Body of pancreas (tissue), 4 donors: Measurements from ENCODE around the gene CCSER2. TPM values are rescaled to one million over a fixed set of nuclear protein-coding genes. Genes with fewer than 3 reads are reported as not detected.

Experiments used
- ATAC-seq: fragments of 150-250 bp; one replicate; pipeline ENCODE4 v1.9.1; 2016
- DNase-seq, 4 donors: peaks; one replicate each; pipeline ENCODE4 v3.0.0-alpha.2; 2019
- H3K27ac ChIP-seq, 4 donors: fragments of 200-600 bp; sonication (generic); 1 replicate in 3 of 4; 2 replicates in 1 of 4; pipeline versions ENCODE4 v1.5.1 to v1.6.1; 2016 to 2019; ENCODE audit warnings: mild to moderate bottlenecking in 1 of 4, mixed read lengths in 1 of 4, moderate library complexity in 1 of 4
- H3K27me3 ChIP-seq, 2 donors: fragments of 200-600 bp; sonication (generic); one replicate each; pipeline ENCODE4 v1.6.0; 2016; ENCODE audit warnings: mild to moderate bottlenecking in 1 of 2
- H3K36me3 ChIP-seq, 2 donors: fragments of 200-600 bp; sonication (generic); replicated peaks in 1 of 2; 2 replicates each; pipeline ENCODE4 v1.5.1; 2016; ENCODE audit warnings: low read depth in 2 of 2; ENCODE audit not compliant: insufficient read depth in 1 of 2
- H3K4me1 ChIP-seq: fragments of 200-600 bp; sonication (generic); one replicate; pipeline ENCODE4 v1.6.0; 2016
- H3K4me3 ChIP-seq, 2 donors: fragments of 200-600 bp; sonication (generic); 1 replicate in 1 of 2; 2 replicates in 1 of 2; pipeline ENCODE4 v1.5.1; 2016 to 2019
- H3K9me3 ChIP-seq, 3 donors: fragments of 200-600 bp; sonication (generic); 1 replicate in 2 of 3; 2 replicates in 1 of 3; pipeline ENCODE4 v1.5.1; 2016
- CTCF ChIP-seq, 7 experiments: fragments of 450-650 bp in 4 of 7; fragments of 200-600 bp in 3 of 7; sonication (generic) in 3 of 7; IDR thresholded peaks; one replicate each; pipeline ENCODE4 v1.5.1; 2016 to 2019; ENCODE audit warnings: antibody characterized with exemption in 7 of 7
- POLR2A ChIP-seq, 3 donors: fragments of 450-650 bp; IDR thresholded peaks; one replicate each; pipeline ENCODE4 v1.6.1; 2016; ENCODE audit warnings: antibody characterized with exemption in 3 of 3, mild to moderate bottlenecking in 2 of 3
- WGBS, 2 donors: methylation state at CpG; one replicate each; pipeline ENCODE4 v1.1.5; 2017; 5-methylcytosine and 5-hydroxymethylcytosine counted together
- intact Hi-C: fragments of 100-400 bp; cut with DNase I; formaldehyde crosslinking; loops from one replicate; pipeline ENCODE4 v1.15.1; 2023
- total RNA-seq, 2 donors: library from RNA; depleted of rRNA; stranded (reverse); fragments of >200 nt; gene quantifications; one replicate each; pipeline ENCODE4 v1.1.0, GENCODE V29; 2016

The CCSER2 gene
- total RNA-seq, 2 donors from 2014 or later, result 14.5 to 20.0 TPM

GRCh38 chr10:84310470-84310869 lies 17.9 kb upstream of the CCSER2 start:
- ATAC-seq (no peak), DNase-seq (no peak)
- intact Hi-C loops, result no loop called here
- H3K9me3 ChIP-seq, result no peaks in the 10 kb centered on the region
- no peaks in the 10 kb centered on the region for H3K27me3 ChIP-seq
- H3K4me1 ChIP-seq, result no peaks in the 10 kb centered on the region
- 84 to 86% methylated on average over 1 to 2 of the region's 2 CpGs for WGBS, 2 donors
- H3K4me3 ChIP-seq, result no peak overlapping the region
- TF ChIP-seq POLR2A (IDR thresholded peaks at IDR 0.05) (no peak), CTCF (IDR thresholded peaks at IDR 0.05) (no peak)
- no peak overlapping the region for H3K27ac ChIP-seq
- no peaks in the 10 kb centered on the region for H3K36me3 ChIP-seq

GRCh38 chr10:84311576-84311975 lies 16.8 kb upstream of the CCSER2 start:
- Histone ChIP-seq H3K27ac (no peak overlapping the region), H3K36me3 (no peaks in the 10 kb centered on the region), H3K9me3 (no peaks in the 10 kb centered on the region), H3K27me3 (no peaks in the 10 kb centered on the region), H3K4me1 (no peaks in the 10 kb centered on the region), H3K4me3 (no peak overlapping the region)
- intact Hi-C loops, result no loop called here
- TF ChIP-seq CTCF (IDR thresholded peaks at IDR 0.05), result no peak
- no peak for TF ChIP-seq POLR2A (IDR thresholded peaks at IDR 0.05)
- ATAC-seq (no peak), DNase-seq (no peak)
- WGBS, 2 donors, result 73 to 80% methylated on average over 8 of the region's 8 CpGs

GRCh38 chr10:84312816-84313215 lies 15.6 kb upstream of the CCSER2 start:
- H3K4me1 ChIP-seq, result no peaks in the 10 kb centered on the region
- no peak overlapping the region for H3K27ac ChIP-seq
- no peaks in the 10 kb centered on the region for H3K9me3 ChIP-seq
- no peak for ATAC-seq
- H3K36me3 ChIP-seq, result no peaks in the 10 kb centered on the region
- 69 to 91% methylated on average over 2 of the region's 2 CpGs for WGBS, 2 donors
- intact Hi-C loops, result no loop called here
- no peak for TF ChIP-seq CTCF (IDR thresholded peaks at IDR 0.05)
- TF ChIP-seq POLR2A (IDR thresholded peaks at IDR 0.05), result no peak
- H3K27me3 ChIP-seq, result no peaks in the 10 kb centered on the region
- no peak for DNase-seq
- no peak overlapping the region for H3K4me3 ChIP-seq

GRCh38 chr10:84314275-84314674 lies 14.1 kb upstream of the CCSER2 start:
- Histone ChIP-seq H3K27ac (no peak overlapping the region), H3K36me3 (no peaks in the 10 kb centered on the region), H3K27me3 (no peaks in the 10 kb centered on the region), H3K4me1 (no peaks in the 10 kb centered on the region), H3K4me3 (no peak overlapping the region), H3K9me3 (no peaks in the 10 kb centered on the region)
- TF ChIP-seq POLR2A (IDR thresholded peaks at IDR 0.05) (no peak), CTCF (IDR thresholded peaks at IDR 0.05) (no peak)
- WGBS, 2 donors, result 82 to 89% methylated on average over 5 of the region's 5 CpGs
- intact Hi-C loops, result no loop called here
- ATAC-seq, result no peak
- no peak for DNase-seq

- Histone ChIP-seq H3K36me3 (no peaks in the 10 kb centered on the region), H3K27ac (no peak overlapping the region), H3K4me3 (no peak overlapping the region), H3K9me3 (no peaks in the 10 kb centered on the region), H3K4me1 (no peaks in the 10 kb centered on the region), H3K27me3 (no peaks in the 10 kb centered on the region)
- ATAC-seq (no peak), DNase-seq (no peak)
- no peak for TF ChIP-seq POLR2A (IDR thresholded peaks at IDR 0.05)
- TF ChIP-seq CTCF (IDR thresholded peaks at IDR 0.05), result no peak
- WGBS, 2 donors, result 70 to 82% methylated on average over 2 of the region's 2 CpGs
- intact Hi-C loops, result no loop called here
Observed at GRCh38 chr10:84317174-84317573, 11.2 kb upstream of the CCSER2 start.
